Measurements from ENCODE around the gene PARP6.

The PARP6 gene

GRCh38 chr15:72198356-72199204 lies 73.8 kb downstream of the PARP6 start:
- no peak for DNase-seq (ENCODE audit: low spot score)

GRCh38 chr15:72197460-72198355 lies 74.6 kb downstream of the PARP6 start, which contains the start of gene GRAMD2A:
TSS of gene GRAMD2A (minus strand) at chr15:72197787.
- DNase-seq (ENCODE audit: low spot score), result no peak

DNA sequence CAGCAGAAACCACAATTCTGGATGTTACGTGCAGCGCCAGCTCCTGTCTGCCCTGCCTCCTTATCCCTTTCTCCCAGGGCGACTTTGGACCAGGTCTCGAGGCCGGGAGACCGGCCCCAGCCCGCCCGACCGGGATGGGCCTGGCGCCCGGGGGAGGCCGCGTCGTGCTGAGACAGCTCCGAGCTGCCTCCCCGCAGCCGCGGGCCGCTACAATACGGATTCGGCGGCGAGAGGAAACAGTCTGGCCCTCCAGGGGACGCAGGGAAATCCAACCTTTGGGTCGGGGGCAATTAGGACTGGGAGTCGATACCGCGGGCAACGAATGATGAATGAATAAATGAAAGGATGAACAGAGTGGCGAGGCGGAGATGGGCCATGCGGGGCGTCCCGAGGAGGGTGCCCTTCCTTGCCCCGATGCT lies 75.3 kb downstream of the PARP6 start:
- no peak for DNase-seq (ENCODE audit: low spot score)

DNA sequence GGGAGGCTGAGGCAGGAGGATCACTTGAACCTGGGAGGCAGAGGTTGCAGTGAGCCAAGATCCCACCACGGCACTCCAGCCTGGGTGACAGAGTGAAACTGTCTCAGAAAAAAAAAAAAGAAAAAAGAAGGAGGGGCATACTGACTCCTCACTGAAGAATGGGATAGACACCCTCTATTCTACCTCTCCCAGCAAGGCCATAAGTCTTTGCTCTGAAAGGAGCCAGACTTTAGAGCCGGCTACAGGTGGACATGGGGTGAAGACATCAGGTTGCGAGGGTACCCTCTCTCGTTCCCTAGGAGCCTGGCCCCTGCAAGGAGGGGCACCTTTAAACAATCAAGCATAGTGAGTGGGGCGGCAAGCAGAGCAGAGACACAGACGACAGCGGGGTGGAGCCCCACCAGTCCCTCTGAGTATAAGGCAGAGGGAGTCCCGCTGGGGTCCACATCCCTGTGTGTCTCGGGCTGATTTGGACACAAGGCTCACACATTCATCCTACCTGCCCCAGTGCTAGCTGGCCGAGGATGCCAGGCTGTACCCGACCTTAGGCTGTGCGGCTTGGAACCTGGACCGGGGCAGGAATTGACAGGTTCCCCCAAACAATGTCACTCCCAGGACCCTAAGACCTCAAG lies 75.8 kb downstream of the PARP6 start:
- no peak for DNase-seq (ENCODE audit: low spot score)

- DNase-seq (ENCODE audit: low spot score), result no peak
Measured at GRCh38 chr15:72195101-72195511, 77.2 kb downstream of the PARP6 start.

GRCh38 chr15:72193836-72194396 lies 78.4 kb downstream of the PARP6 start:
- DNase-seq (ENCODE audit: low spot score), result no peak

GRCh38 chr15:72192416-72192815 lies 79.9 kb downstream of the PARP6 start:
- no peak for DNase-seq (ENCODE audit: low spot score)
